ENCODE data around the gene NPY4R2. TPM values are rescaled to one million over a fixed set of nuclear protein-coding genes. Genes with fewer than 3 reads are reported as not detected.
"Not testable (repeated sequence)": the region's sequence is repeated elsewhere in the genome, so short reads cannot be mapped to it uniquely, and the experiment has no call there.

Gene NPY4R2
- total RNA-seq, 1 donor from 2014 or later, result not detected

- H3K9me3 Mint-ChIP-seq (ENCODE audit: low read depth), result not testable (repeated sequence)
Observed at GRCh38 chr10:47972077-47972476, 53.6 kb downstream of the NPY4R2 start.

More at GRCh38 chr10:47972077-47972476, 53.6 kb downstream of the NPY4R2 start:
- H3K4me3 Mint-ChIP-seq (ENCODE audit: low read depth); DNase-seq (ENCODE audit: low spot score, unreplicated experiment); H3K27me3 Mint-ChIP-seq; H3K4me1 Mint-ChIP-seq (ENCODE audit: low read depth); H3K27ac Mint-ChIP-seq; H3K36me3 Mint-ChIP-seq (ENCODE audit: insufficient read depth): not testable (repeated sequence)

Other genes starting within 250 kb of the NPY4R2 start
- 0.13 and 0.36 TPM in 2 replicates for gene SYT15B, start 155.1 kb upstream of the NPY4R2 start, total RNA-seq
- gene FAM25C, start 81.1 kb downstream of the NPY4R2 start, total RNA-seq, result not detected in 2 replicates

Data from progenitor cell of endocrine pancreas (in vitro differentiated cells).